ENCODE data around the gene GTF3C1.

DNA sequence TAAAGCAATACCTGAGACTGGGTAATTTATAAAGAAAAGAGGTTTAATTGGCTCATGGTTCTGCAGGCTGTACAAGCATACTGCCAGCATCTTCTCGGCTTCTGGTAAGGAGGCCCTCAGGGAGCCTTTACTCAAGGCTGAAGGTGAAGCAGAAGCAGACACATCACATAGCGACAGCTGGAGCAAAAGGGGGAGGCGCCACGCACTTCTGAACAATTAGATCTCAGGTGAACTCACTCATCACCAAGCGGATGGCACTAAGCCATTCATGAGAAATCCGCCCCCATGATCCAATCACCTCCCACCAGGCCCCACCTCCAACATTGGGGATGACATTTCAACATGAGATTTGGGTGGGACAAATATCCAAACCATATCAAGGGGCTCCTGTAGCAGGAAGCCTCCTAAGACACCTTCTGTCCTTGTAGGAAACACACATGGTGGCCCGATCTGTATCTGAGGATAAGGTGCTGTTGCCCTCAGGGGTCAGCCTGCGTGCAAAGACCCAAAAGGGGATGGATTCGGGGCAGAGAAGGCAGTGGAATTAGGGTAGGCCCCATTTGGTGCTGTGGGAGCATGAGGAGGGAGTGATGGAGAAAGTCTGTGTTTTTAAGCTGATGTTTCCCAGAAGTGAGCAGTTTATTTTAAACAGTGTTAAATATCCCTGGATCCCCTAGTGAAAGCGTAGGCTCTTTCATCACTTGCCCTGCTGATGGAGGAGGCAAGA lies 124.8 kb downstream of the GTF3C1 start:
- TF ChIP-seq CTCF (IDR thresholded peaks at IDR 0.05; ENCODE audit: poor library complexity, severe bottlenecking): no peak
- TF ChIP-seq TAF1 (IDR thresholded peaks at IDR 0.05; ENCODE audit: low read depth): no peak
- TF ChIP-seq SMC3 (conservative IDR thresholded peaks at IDR 0.05; ENCODE audit: poor library complexity): no peak
- no peak for TF ChIP-seq EP300 (conservative IDR thresholded peaks at IDR 0.05; ENCODE audit: poor library complexity, severe bottlenecking)
- no peak for TF ChIP-seq POLR2AphosphoS5 (IDR thresholded peaks at IDR 0.05)
- TF ChIP-seq, protein P1, sequence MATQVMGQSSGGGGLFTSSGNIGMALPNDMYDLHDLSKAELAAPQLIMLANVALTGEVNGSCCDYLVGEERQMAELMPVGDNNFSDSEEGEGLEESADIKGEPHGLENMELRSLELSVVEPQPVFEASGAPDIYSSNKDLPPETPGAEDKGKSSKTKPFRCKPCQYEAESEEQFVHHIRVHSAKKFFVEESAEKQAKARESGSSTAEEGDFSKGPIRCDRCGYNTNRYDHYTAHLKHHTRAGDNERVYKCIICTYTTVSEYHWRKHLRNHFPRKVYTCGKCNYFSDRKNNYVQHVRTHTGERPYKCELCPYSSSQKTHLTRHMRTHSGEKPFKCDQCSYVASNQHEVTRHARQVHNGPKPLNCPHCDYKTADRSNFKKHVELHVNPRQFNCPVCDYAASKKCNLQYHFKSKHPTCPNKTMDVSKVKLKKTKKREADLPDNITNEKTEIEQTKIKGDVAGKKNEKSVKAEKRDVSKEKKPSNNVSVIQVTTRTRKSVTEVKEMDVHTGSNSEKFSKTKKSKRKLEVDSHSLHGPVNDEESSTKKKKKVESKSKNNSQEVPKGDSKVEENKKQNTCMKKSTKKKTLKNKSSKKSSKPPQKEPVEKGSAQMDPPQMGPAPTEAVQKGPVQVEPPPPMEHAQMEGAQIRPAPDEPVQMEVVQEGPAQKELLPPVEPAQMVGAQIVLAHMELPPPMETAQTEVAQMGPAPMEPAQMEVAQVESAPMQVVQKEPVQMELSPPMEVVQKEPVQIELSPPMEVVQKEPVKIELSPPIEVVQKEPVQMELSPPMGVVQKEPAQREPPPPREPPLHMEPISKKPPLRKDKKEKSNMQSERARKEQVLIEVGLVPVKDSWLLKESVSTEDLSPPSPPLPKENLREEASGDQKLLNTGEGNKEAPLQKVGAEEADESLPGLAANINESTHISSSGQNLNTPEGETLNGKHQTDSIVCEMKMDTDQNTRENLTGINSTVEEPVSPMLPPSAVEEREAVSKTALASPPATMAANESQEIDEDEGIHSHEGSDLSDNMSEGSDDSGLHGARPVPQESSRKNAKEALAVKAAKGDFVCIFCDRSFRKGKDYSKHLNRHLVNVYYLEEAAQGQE (IDR thresholded peaks at IDR 0.05; ENCODE audit: borderline replicate concordance): no peak
- TF ChIP-seq MXI1 (conservative IDR thresholded peaks at IDR 0.05; ENCODE audit: poor library complexity, severe bottlenecking): no peak
- TF ChIP-seq EZH2 (IDR thresholded peaks at IDR 0.05; ENCODE audit: borderline replicate concordance, insufficient read depth, low read length, poor library complexity, severe bottlenecking): no peak
